Astrocyte (in vitro differentiated cells and primary cell): ENCODE measurements around the gene OSTF1.

ENCODE experiments used
- EZH2 ChIP-seq: IDR thresholded peaks from 2 replicates; pipeline ENCODE4 v1.6.1; 2012; ENCODE audit warnings: mild to moderate bottlenecking, low read length, inconsistent platforms; ENCODE audit not compliant: insufficient read depth
- TF ChIP-seq, protein P1 (sequence below): IDR thresholded peaks from 2 replicates; pipeline ENCODE4 v1.5.1; 2011; ENCODE audit warnings: low read depth, mild to moderate bottlenecking, inconsistent platforms, low read length, moderate library complexity; ENCODE audit not compliant: insufficient read depth

DNA sequence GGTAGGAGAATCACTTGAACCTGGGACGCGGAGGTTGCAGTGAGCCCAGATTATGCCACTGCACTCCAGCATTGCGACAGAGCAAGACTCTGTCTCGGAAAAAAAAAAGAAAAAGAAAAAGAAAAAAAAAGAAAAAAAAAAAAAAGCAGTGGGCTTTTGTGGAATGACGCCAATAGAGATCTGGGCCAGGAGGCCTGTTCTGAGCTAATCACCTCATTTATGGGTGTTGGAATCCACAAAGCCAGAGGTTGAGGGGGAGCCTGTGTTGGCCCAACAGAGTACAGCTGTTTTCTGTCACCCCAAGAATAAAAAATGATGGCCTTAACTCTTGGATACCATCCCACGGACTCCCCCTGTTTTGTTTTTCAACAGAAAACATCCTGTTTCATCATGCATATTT lies 18.5 kb downstream of the OSTF1 start:
- TF ChIP-seq EZH2: no peak
- TF ChIP-seq, protein P1, sequence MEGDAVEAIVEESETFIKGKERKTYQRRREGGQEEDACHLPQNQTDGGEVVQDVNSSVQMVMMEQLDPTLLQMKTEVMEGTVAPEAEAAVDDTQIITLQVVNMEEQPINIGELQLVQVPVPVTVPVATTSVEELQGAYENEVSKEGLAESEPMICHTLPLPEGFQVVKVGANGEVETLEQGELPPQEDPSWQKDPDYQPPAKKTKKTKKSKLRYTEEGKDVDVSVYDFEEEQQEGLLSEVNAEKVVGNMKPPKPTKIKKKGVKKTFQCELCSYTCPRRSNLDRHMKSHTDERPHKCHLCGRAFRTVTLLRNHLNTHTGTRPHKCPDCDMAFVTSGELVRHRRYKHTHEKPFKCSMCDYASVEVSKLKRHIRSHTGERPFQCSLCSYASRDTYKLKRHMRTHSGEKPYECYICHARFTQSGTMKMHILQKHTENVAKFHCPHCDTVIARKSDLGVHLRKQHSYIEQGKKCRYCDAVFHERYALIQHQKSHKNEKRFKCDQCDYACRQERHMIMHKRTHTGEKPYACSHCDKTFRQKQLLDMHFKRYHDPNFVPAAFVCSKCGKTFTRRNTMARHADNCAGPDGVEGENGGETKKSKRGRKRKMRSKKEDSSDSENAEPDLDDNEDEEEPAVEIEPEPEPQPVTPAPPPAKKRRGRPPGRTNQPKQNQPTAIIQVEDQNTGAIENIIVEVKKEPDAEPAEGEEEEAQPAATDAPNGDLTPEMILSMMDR: no peak
